Measurements from ENCODE around the gene APBB1.

Gene APBB1

GRCh38 chr11:6411594-6412031, 7.3 kb downstream of the APBB1 start:
- no peak for DNase-seq (ENCODE audit: low read depth)
- no peak for TF ChIP-seq CTCF (IDR thresholded peaks at IDR 0.05; ENCODE audit: low read depth, low read length, missing control alignments)
- in situ Hi-C loops (cut with HindIII; ENCODE audit: low sequenced_read_pairs): no loop called here
- no peak overlapping the region for H3K4me3 ChIP-seq (ENCODE audit: low read depth, low read length)

- DNase-seq (ENCODE audit: low read depth): no peak
- no peak overlapping the region for H3K4me3 ChIP-seq (ENCODE audit: low read depth, low read length)
- no peak for TF ChIP-seq CTCF (IDR thresholded peaks at IDR 0.05; ENCODE audit: low read depth, low read length, missing control alignments)
- in situ Hi-C loops (cut with HindIII; ENCODE audit: low sequenced_read_pairs): no loop called here
These were observed 8.0 kb downstream of the APBB1 start for GRCh38 chr11:6410695-6411430.

GRCh38 chr11:6406370-6406769, 12.5 kb downstream of the APBB1 start:
- H3K4me3 ChIP-seq (ENCODE audit: low read depth, low read length): no peak overlapping the region
- no peak for DNase-seq (ENCODE audit: low read depth)
- in situ Hi-C loops (cut with HindIII; ENCODE audit: low sequenced_read_pairs): no loop called here
- TF ChIP-seq CTCF (IDR thresholded peaks at IDR 0.05; ENCODE audit: low read depth, low read length, missing control alignments): no peak

GRCh38 chr11:6405846-6406245, 13.0 kb downstream of the APBB1 start:
- in situ Hi-C loops (cut with HindIII; ENCODE audit: low sequenced_read_pairs): no loop called here
- DNase-seq (ENCODE audit: low read depth): no peak
- no peak for TF ChIP-seq CTCF (IDR thresholded peaks at IDR 0.05; ENCODE audit: low read depth, low read length, missing control alignments)
- no peak overlapping the region for H3K4me3 ChIP-seq (ENCODE audit: low read depth, low read length)

- DNase-seq (ENCODE audit: low read depth): no peak
- H3K4me3 ChIP-seq (ENCODE audit: low read depth, low read length): no peak overlapping the region
- TF ChIP-seq CTCF (IDR thresholded peaks at IDR 0.05; ENCODE audit: low read depth, low read length, missing control alignments): no peak
- in situ Hi-C loops (cut with HindIII; ENCODE audit: low sequenced_read_pairs): no loop called here
These were observed 13.7 kb downstream of the APBB1 start for GRCh38 chr11:6405052-6405667.

- in situ Hi-C loops (cut with HindIII; ENCODE audit: low sequenced_read_pairs): no loop called here
- no peak for DNase-seq (ENCODE audit: low read depth)
- no peak overlapping the region for H3K4me3 ChIP-seq (ENCODE audit: low read depth, low read length)
- TF ChIP-seq CTCF (IDR thresholded peaks at IDR 0.05; ENCODE audit: low read depth, low read length, missing control alignments): no peak
These were observed 14.4 kb downstream of the APBB1 start for GRCh38 chr11:6404342-6405051.

Data from astrocyte of the cerebellum (primary cell).